IPS DF 6.9 (cell line): ENCODE results near the gene UBE2F.
"Not testable (repeated sequence)": the region's sequence is repeated elsewhere in the genome, so short reads cannot be mapped to it uniquely, and the experiment has no call there.

Source experiments
- DNase-seq: peaks from one replicate; pipeline ENCODE4 v3.0.0-alpha.2; 2013; ENCODE audit warnings: low read depth, low spot score
- H3K27ac ChIP-seq: one replicate; pipeline ENCODE4 v1.5.1; 2013; ENCODE audit warnings: low read length, control low read depth
- H3K27me3 ChIP-seq: 2 replicates; pipeline ENCODE4 v1.6.1; 2013; ENCODE audit warnings: mild to moderate bottlenecking, low read length; ENCODE audit not compliant: control insufficient read depth, insufficient read depth
- H3K36me3 ChIP-seq: 2 replicates; pipeline ENCODE4 v1.6.1; 2013; ENCODE audit warnings: low read length; ENCODE audit not compliant: control insufficient read depth, insufficient read depth
- H3K4me1 ChIP-seq: 2 replicates; pipeline ENCODE4 v1.6.1; 2013; ENCODE audit warnings: low read length; ENCODE audit not compliant: control insufficient read depth, insufficient read depth
- H3K4me3 ChIP-seq: 2 replicates; pipeline ENCODE4 v1.5.1; 2013; ENCODE audit warnings: mild to moderate bottlenecking, low read length
- H3K9me3 ChIP-seq: 2 replicates; pipeline ENCODE4 v1.6.1; 2013; ENCODE audit warnings: low read length, inconsistent platforms; ENCODE audit not compliant: control insufficient read depth, insufficient read depth
- WGBS: extraction: QIAGEN DNeasy Blood & Tissue Kit; methylation state at CpG from one replicate; pipeline ENCODE4 v1.1.7; 2013; ENCODE audit warnings: mixed read lengths, missing lambda C conversion rate; ENCODE audit not compliant: insufficient read length, insufficient coverage; 5-methylcytosine and 5-hydroxymethylcytosine counted together

Gene UBE2F

GRCh38 chr2:237963490-237963991 lies 3.3 kb upstream of the UBE2F start:
- WGBS: no CpG with 5 or more reads among the region's 7 CpGs
- not testable (repeated sequence) for H3K36me3 ChIP-seq, H3K9me3 ChIP-seq, H3K27ac ChIP-seq, DNase-seq, H3K4me1 ChIP-seq, H3K4me3 ChIP-seq, H3K27me3 ChIP-seq

GRCh38 chr2:237964194-237964577 lies 2.6 kb upstream of the UBE2F start:
- Histone ChIP-seq H3K4me1 (no peaks in the 10 kb centered on the region; the same call in 1 of the 2 replicates), H3K36me3 (no peaks in the 10 kb centered on the region), H3K9me3 (0 out of 2 replicates have a peak, but pooled peaks cover 3% of the 10 kb centered on the region), H3K27ac (no peak overlapping the region), H3K27me3 (no peaks in the 10 kb centered on the region), H3K4me3 (no peak overlapping the region)
- WGBS: no CpG with 5 or more reads among the region's 7 CpGs
- DNase-seq: no peak

- Histone ChIP-seq H3K4me1 (peaks cover 2% of the 10 kb centered on the region; the same call in 1 of the 2 replicates), H3K9me3 (0 out of 2 replicates have a peak, but pooled peaks cover 3% of the 10 kb centered on the region), H3K4me3 (no peak overlapping the region), H3K27ac (no peak overlapping the region), H3K27me3 (no peaks in the 10 kb centered on the region), H3K36me3 (no peaks in the 10 kb centered on the region)
- no CpG with 5 or more reads among the region's 11 CpGs for WGBS
- no peak for DNase-seq
Measured at GRCh38 chr2:237964578-237965404, 2.0 kb upstream of the UBE2F start.

GRCh38 chr2:237965844-237966243 lies 970 bp upstream of the UBE2F start:
- no CpG with 5 or more reads among the region's 13 CpGs for WGBS
- H3K27ac ChIP-seq, H3K36me3 ChIP-seq, DNase-seq, H3K9me3 ChIP-seq, H3K4me1 ChIP-seq, H3K4me3 ChIP-seq, H3K27me3 ChIP-seq: not testable (repeated sequence)

- Histone ChIP-seq H3K27ac (no peak overlapping the region), H3K27me3 (no peaks in the 10 kb centered on the region), H3K4me3 (peak overlapping the region; percentile 37; the same call in 1 of the 2 replicates), H3K36me3 (no peaks in the 10 kb centered on the region), H3K9me3 (0 out of 2 replicates have a peak, but pooled peaks cover 3% of the 10 kb centered on the region), H3K4me1 (peaks cover 2% of the 10 kb centered on the region; the same call in 1 of the 2 replicates)
- no CpG with 5 or more reads among the region's 15 CpGs for WGBS
- no peak for DNase-seq
Measured at GRCh38 chr2:237966250-237966564, 607 bp upstream of the UBE2F start.

- Histone ChIP-seq H3K9me3 (0 out of 2 replicates have a peak, but pooled peaks cover 1% of the 10 kb centered on the region), H3K27me3 (no peaks in the 10 kb centered on the region), H3K4me3 (peak overlapping the region; percentile 97), H3K27ac (no peak overlapping the region), H3K4me1 (peaks cover 2% of the 10 kb centered on the region; the same call in 1 of the 2 replicates), H3K36me3 (no peaks in the 10 kb centered on the region)
- DNase-seq: no peak
- WGBS: no CpG with 5 or more reads among the region's 32 CpGs
Measured at GRCh38 chr2:237967463-237967951, 693 bp downstream of the UBE2F start.

- no peak overlapping the region for H3K27ac ChIP-seq
- H3K9me3 ChIP-seq: no peaks in the 10 kb centered on the region
- H3K27me3 ChIP-seq: no peaks in the 10 kb centered on the region
- H3K4me1 ChIP-seq: peaks cover 2% of the 10 kb centered on the region; the same call in 1 of the 2 replicates
- WGBS: no CpG with 5 or more reads among the region's 11 CpGs
- DNase-seq: no peak
- no peaks in the 10 kb centered on the region for H3K36me3 ChIP-seq
- no peak overlapping the region; the same call in 1 of the 2 replicates for H3K4me3 ChIP-seq
Measured at GRCh38 chr2:237968048-237968862, 1.4 kb downstream of the UBE2F start.

GRCh38 chr2:237971661-237972060 lies 4.8 kb downstream of the UBE2F start:
- H3K9me3 ChIP-seq: no peaks in the 10 kb centered on the region
- H3K36me3 ChIP-seq: no peaks in the 10 kb centered on the region; the same call in 1 of the 2 replicates
- DNase-seq: no peak
- no peaks in the 10 kb centered on the region for H3K27me3 ChIP-seq
- no CpG with 5 or more reads among the region's 4 CpGs for WGBS
- peaks cover 2% of the 10 kb centered on the region; the same call in 1 of the 2 replicates for H3K4me1 ChIP-seq
- no peak overlapping the region for H3K27ac ChIP-seq
- H3K4me3 ChIP-seq: no peak overlapping the region

GRCh38 chr2:237972211-237972610 lies 5.4 kb downstream of the UBE2F start:
- H3K9me3 ChIP-seq: no peaks in the 10 kb centered on the region
- H3K36me3 ChIP-seq: no peaks in the 10 kb centered on the region; the same call in 1 of the 2 replicates
- H3K4me1 ChIP-seq: peaks cover 2% of the 10 kb centered on the region; the same call in 1 of the 2 replicates
- DNase-seq: no peak
- H3K27me3 ChIP-seq: no peaks in the 10 kb centered on the region
- no CpG with 5 or more reads among the region's 3 CpGs for WGBS
- no peak overlapping the region for H3K27ac ChIP-seq
- no peak overlapping the region for H3K4me3 ChIP-seq

GRCh38 chr2:237972936-237973335 lies 6.1 kb downstream of the UBE2F start:
- Histone ChIP-seq H3K9me3 (no peaks in the 10 kb centered on the region), H3K27me3 (no peaks in the 10 kb centered on the region), H3K4me3 (no peak overlapping the region), H3K36me3 (no peaks in the 10 kb centered on the region; the same call in 1 of the 2 replicates), H3K27ac (no peak overlapping the region), H3K4me1 (peaks cover 2% of the 10 kb centered on the region; the same call in 1 of the 2 replicates)
- DNase-seq: no peak
- no CpG with 5 or more reads among the region's 10 CpGs for WGBS
